ENCODE data around the gene CFAP53.

Gene CFAP53

DNA sequence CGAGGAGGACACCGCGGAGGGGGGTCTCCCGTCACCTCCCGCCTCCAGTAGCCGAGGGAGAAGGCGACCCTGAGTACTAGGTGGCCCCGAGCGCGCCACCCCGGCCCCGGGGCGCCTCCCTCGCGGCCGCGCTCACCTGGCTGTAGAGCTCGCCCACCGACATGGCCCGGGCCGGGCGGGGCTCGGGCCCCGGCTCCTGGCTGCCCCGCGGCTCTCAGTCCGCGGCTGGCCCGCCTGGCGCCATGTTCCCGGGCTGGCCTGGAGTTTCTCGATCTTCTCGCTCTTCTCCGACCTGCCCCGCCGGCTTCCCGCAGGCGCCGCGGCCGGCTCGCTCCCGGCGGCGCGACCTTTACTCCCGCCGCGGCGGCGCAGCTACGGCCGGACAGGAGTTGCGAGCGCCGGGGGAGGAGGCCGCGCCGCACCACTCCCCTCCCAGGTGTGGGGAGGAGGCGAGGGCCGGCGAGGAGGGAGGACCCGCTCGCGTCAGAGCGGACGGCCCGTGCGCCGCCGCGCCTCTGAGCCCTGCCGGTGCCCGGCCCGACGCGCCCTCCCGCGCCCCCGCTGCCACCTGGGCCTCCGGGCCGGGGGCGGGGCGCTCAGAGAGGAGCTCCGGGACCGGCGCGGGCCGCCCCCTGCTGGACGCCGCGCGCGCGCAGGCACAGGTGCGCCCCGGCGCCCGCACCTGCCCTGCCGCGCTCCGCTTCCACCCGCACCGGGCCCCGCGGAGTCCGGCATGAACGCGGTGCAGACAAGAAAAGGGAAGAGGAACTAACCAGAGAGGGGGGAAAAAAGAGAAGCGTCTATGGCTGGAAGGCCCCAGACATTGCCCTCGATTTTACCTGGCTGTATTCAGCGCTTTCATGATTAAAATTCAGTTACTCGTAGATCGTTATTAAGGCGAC, 71.4 kb downstream of the CFAP53 start, which contains the start of gene MYO5B:
Gene MYO5B, minus strand, starts transcription at position 517 of the 902 bp plus-strand sequence. Its CDS starts 354 bp downstream, at position 163.
- H3K4me3 ChIP-seq (ENCODE audit: control insufficient read depth, low read depth, low read length), result no peak within 1 kb of the TSS
- TF ChIP-seq, protein P1, sequence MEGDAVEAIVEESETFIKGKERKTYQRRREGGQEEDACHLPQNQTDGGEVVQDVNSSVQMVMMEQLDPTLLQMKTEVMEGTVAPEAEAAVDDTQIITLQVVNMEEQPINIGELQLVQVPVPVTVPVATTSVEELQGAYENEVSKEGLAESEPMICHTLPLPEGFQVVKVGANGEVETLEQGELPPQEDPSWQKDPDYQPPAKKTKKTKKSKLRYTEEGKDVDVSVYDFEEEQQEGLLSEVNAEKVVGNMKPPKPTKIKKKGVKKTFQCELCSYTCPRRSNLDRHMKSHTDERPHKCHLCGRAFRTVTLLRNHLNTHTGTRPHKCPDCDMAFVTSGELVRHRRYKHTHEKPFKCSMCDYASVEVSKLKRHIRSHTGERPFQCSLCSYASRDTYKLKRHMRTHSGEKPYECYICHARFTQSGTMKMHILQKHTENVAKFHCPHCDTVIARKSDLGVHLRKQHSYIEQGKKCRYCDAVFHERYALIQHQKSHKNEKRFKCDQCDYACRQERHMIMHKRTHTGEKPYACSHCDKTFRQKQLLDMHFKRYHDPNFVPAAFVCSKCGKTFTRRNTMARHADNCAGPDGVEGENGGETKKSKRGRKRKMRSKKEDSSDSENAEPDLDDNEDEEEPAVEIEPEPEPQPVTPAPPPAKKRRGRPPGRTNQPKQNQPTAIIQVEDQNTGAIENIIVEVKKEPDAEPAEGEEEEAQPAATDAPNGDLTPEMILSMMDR (conservative IDR thresholded peaks at IDR 0.05; ENCODE audit: control insufficient read depth, insufficient read depth, low read depth, low read length), result no peak
- no peak for DNase-seq (ENCODE audit: low read depth)

- no peak for DNase-seq (ENCODE audit: low read depth)
- TF ChIP-seq, protein P1 (conservative IDR thresholded peaks at IDR 0.05; ENCODE audit: control insufficient read depth, insufficient read depth, low read depth, low read length), result no peak
- no peak overlapping the region for H3K4me3 ChIP-seq (ENCODE audit: control insufficient read depth, low read depth, low read length)
These were observed 72.3 kb downstream of the CFAP53 start for GRCh38 chr18:50193796-50194630.

- no peak overlapping the region for H3K4me3 ChIP-seq (ENCODE audit: control insufficient read depth, low read depth, low read length)
- TF ChIP-seq, protein P1 (conservative IDR thresholded peaks at IDR 0.05; ENCODE audit: control insufficient read depth, insufficient read depth, low read depth, low read length), result no peak
- DNase-seq (ENCODE audit: low read depth), result no peak
These were observed 73.1 kb downstream of the CFAP53 start for GRCh38 chr18:50192995-50193795.

- DNase-seq (ENCODE audit: low read depth), result peak; percentile 4
- TF ChIP-seq, protein P1 (conservative IDR thresholded peaks at IDR 0.05; ENCODE audit: control insufficient read depth, insufficient read depth, low read depth, low read length), result no peak
- H3K4me3 ChIP-seq (ENCODE audit: control insufficient read depth, low read depth, low read length), result no peak overlapping the region
These were observed 75.4 kb downstream of the CFAP53 start for GRCh38 chr18:50190926-50191325.

DNA sequence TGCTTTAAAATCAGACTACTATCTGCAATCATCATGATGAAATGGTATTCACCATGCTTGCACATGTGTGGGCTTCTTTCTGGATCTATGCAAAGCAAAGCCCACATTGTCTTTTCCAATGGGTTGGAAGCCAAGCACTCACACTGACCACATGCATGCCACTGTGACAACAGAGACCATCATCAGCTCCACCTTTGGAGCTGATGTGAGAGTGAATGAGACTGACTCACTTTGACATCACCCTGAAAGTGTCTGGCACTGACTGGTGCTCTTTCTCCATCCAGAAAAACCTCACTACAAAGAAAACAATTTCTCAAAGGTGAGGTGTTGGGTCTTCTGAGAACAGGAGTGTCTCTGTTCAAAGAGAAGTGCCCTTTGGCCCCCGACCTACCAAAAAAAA, 76.1 kb downstream of the CFAP53 start:
- peak; percentile 45 for DNase-seq (ENCODE audit: low read depth)
- TF ChIP-seq, protein P1 (conservative IDR thresholded peaks at IDR 0.05; ENCODE audit: control insufficient read depth, insufficient read depth, low read depth, low read length), result no peak
- H3K4me3 ChIP-seq (ENCODE audit: control insufficient read depth, low read depth, low read length), result no peak overlapping the region

DNA sequence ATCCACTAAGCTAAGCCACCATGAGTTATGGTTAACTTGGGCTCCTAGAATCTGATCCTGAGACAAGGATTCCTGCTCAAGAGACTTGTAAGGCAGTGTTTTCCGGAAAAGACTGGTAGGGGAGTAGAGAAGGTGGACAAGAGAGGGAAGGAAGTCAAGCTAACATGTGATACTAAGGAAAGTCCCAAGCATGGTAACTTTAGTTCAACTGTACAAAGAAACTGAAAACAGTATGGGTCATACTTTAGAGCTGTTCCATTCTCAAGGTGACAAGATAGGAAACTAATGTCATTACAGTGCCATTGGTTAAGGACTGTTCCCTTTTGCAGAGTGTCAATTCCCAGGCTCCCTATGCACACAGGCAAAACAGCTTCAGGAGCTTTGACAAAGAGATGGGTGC, 77.1 kb downstream of the CFAP53 start:
- H3K4me3 ChIP-seq (ENCODE audit: control insufficient read depth, low read depth, low read length), result no peak overlapping the region
- DNase-seq (ENCODE audit: low read depth), result no peak
- TF ChIP-seq, protein P1 (conservative IDR thresholded peaks at IDR 0.05; ENCODE audit: control insufficient read depth, insufficient read depth, low read depth, low read length), result no peak

All from fibroblast of mammary gland (primary cell).